HG03103 (cell line): Measurements from ENCODE around the gene CCNA2.
A peak's percentile ranks its signal among the peaks of the same experiment; 100 is the strongest.

Experiments used
- ATAC-seq: cut with Tn5 transposase; IDR thresholded peaks from one replicate; pipeline ENCODE4 v1.9.1; 2021; ENCODE audit warnings: low read depth; ENCODE audit not compliant: unreplicated experiment

The CCNA2 gene

DNA sequence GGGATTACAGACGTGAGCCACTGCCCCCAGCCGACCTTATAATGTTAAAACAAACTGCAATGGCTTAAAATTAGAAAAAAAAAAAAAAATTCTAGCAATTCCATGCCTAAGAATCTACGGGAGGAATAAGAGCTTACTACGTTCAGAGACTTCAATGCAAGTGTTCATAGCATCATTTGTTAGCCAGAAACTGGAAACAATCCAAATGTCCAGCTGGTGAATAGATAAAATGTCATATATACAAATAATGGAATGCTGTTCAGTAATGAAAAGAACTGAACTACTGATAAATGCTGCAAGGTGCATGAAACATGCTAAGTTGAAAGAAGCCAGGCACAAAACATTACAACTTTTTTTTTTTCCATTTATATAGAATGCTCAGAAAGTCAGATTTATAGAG lies 17.3 kb downstream of the CCNA2 start:
- no peak for ATAC-seq

DNA sequence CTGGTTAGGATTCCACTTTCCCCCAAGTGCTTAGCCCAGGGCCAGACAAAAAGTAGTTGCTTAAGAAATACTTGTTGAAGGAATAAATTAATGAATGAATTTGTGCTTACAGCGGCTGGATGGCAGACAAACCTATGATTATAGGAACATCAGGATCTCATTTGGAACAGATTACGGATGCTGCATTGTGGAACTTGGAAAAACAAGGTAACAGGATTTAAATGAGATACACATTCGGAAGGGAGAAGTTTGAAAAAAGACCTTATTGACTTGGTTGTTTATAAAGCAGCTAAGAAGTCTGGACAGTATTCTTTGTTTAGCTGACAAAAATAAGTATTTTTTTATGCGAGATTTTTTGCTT lies 22.0 kb downstream of the CCNA2 start:
- no peak for ATAC-seq

DNA sequence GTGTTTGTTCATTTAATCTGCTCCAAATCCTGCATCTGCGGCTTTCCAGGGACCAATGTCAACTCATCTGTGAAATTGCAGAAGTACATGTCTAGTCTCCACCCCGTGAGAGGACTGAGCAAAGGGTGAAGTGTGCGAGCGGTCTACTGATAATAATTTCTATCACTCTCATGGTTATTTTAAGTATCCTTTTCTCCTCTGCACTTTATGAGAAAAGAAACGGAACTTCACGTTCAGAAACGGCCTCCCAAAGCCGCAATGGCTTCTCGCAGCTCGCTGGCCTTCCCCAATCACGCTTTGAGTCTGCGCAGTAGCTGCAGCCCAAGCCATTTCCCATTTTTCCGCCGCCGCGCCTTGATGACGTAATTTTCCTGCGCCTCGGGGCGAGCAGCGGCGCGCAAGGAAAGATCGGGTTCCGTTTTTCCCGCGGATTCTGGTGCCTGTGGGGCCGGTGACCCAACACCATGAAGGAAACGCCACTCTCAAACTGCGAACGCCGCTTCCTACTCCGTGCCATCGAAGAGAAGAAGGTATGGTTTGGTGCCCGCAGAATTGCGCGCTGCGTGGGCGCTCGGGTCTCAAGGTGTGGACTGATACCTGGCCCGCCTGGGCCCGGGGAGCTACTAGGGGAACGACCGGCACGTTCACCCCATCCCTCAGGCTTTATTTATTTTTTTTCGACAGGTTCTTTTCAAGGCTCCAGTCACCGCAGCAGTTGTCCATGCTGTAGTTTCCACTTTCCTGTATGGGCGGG lies 22.5 kb downstream of the CCNA2 start, which contains the start of gene EXOSC9:
Gene EXOSC9, plus strand, starts transcription at position 363 of the 754 bp plus-strand sequence. Its CDS starts 102 bp downstream, at position 465.
- ATAC-seq = peak; percentile 81

DNA sequence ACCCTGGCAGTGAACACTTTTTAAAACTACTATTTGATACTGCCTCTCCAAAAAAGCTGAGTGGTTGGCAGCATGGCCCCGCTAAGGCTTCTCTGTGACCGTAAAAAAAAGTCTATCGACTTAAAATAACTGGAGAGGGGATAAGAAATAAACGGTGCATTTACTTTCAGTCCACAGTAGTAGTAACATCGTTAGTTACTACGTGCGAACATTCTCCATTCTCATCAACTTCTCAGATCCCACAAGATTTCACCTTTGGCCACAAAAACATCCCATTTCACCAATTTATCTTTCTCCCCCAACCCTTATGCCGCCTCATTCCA lies 23.1 kb downstream of the CCNA2 start:
- peak; percentile 16 for ATAC-seq

DNA sequence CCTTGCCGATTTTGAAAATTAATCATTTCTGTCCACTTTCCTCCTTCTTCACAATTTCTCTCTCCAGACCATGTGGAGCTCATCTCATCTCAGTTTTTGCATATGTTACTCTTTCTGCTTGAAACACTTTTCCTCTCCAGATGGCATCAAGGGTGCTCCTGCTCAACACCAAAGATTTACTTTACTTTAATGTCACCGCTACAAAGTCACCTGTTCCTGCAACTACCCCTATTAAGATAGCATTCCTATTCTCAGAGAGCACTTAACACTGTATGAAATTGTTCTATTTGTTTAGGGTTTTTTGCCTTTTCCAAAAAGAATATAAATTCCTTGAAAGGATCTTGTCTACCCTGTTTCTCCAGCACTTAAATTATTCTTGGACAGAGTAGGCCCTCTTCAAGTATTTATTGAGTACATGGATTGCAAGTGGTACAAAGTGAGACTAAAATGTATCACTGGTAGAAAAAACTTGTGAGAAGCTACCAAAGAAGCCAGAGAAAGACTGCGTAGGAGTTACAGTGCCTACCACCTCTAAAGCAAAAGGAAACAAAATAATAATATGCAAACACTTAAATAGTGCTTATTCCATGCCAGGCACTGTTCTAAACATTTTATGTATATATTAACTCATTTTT lies 23.7 kb downstream of the CCNA2 start:
- no peak for ATAC-seq

DNA sequence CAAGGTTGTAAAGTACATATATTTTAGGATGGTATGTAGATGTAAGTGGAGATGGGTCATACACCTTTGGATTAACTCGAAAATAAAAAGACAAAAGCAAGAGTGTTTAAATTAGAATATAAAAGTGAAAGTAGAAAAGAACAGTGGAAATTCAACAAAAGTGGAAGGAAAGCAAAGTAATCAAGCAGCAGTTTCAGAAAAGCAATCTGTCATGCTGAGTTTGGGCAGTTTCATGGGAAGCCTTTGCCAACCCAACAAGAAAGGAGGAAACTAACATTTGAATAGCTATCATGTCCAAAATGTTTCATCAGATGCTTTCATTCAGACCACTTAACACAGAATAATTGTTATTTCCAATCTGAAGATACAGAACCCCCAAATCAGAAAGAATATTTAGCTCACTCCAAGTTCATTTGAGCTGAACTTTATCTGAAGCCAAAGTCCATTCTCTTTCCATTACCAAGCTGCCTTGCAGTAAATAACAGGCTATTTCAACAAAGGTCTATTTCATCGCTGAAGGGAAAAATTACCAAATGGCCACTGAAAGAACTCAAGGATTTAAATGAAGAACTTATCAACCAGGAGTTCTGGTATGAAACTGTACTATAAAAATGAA lies 24.4 kb downstream of the CCNA2 start:
- ATAC-seq = no peak

DNA sequence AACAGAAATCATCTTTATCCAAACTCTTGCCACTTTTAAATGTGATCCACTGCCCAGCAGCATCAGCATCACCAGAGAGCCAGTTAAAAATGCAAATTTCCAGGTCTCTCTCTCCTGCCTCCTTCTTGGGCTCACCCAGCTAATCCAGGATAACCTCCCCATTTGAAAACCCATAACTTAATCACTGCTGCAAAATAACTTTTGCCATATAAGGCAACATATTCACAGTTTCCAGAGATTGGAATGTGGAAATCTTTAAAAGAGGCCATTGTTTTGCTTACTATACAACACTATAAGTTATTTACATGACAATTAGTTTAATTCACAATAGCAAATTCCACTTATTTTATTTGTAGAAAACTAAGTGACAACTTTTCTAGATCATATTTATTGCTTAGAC lies 27.4 kb downstream of the CCNA2 start:
- ATAC-seq = no peak

DNA sequence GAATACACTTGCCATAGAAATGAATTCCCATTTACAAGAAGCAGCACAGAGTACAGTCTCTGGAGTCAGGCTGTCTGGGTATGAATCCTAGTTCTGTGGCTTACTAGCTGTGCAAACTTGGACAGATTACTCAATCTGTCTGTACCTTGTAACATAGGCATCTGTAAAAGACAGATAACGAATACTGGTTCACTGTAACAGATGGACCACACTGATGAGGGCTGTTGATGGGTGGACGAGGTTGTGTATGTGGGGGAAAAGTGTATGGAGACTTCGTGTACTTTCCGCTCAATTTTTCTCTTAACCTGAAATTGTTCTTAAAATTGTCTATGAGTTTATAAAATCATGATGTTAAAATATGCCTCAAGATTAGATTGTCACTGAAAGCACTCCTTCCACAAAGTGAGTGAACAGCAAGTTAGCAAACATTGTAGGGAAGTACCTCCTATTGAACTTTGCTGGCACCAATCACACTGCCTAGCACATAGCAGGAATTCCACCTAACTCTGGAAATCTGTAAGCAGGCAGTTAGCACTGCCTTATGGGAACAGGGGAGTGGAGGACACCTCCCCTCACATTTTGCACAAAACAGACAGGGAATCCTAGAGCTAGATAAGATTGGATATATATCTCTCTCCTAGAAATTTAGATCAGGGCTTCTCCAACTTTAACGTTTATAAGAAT lies 29.0 kb downstream of the CCNA2 start:
- ATAC-seq = no peak

DNA sequence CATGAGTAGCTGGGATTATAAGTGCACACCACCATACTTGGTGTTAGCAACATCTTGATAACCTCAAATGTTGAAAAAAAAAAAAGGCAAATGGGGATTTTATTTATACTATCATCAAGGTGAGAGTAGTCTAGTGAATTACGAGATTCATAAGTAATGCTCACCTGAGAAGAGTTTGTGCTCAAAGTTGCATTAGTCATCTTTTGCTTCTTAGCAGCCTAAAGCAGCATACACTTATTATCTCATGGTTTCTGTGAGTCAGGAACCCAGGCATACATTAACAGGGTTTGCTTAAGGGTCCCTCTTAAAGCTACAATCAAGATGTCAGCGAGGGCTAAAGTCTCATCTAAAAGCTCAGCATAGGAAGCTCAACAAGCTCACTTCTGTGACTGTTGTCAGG lies 30.7 kb downstream of the CCNA2 start:
- no peak for ATAC-seq

DNA sequence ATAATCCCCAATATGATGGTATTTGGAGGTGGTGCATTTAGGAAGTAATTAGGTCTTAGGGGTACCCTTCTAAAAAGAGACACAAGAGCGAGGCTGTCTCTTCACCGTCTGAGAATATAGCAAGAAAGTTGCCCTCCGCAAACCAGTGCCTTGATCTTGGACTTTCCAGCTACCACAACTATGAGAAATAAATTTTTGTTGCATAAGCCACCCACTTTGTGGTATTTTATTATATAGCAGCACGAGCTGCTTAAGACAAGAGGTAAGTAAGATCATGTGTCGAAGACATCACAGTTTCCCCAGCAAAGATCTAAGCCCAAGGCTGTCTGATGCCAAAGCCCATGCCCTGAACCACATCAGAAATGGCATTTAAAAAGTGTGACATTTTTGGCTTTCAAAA lies 32.2 kb downstream of the CCNA2 start:
- no peak for ATAC-seq

DNA sequence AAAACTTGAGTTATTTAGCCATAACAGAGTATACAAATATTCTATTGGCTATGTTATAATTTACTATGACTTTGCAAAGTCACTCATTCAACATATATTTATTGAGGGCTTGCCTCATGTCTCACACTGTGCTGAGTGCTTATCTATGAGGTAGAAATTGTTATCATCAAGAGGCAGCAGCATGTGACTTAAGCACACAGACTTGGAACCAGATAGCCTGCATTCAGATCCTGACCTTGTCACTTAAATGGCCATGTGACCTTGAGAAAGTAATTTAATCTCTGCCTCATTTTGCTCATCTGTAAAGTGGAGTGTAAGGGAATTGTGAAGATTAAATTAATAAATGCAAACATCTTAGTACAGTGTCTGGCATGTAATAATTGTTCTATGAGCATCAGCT lies 32.7 kb downstream of the CCNA2 start:
- no peak for ATAC-seq

DNA sequence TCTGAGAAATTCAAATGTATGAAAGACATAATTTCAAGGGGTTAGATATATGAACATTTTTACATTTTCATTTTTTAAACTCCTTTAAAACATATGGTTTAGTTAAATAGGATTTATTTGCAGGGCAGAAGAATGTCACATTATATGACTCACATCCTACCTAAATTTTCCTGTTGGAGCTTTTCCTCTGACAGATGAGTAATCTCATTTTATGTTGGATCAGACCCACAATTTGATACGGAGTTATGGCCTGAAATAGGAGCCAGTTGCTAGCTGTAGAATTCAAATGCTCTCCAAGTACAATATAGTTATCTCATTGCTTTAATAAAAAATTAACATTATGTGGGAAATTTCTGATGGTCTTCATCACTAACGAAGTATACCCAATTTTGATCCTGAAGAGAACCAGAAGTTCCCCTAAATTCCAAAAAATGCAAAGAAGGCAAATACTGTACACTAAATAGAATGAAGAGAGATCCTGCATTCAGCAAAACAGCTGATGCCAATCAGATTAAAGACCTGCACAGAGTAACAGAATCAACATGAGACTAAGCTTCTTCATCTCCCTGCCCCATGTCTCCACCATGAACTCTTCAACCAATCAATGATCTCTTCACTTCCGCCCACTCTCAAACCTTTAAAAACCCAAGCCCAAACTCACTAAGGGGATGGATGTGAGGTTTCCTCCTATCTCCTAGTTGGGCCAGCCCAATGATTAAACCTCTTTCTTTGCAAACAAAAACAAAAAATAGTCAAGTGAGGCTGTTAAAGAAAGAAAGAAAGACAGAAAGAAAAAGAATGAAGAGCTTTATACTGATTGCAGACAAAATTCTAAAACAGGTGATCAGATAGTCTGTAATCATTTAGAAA lies 33.5 kb downstream of the CCNA2 start:
- no peak for ATAC-seq

DNA sequence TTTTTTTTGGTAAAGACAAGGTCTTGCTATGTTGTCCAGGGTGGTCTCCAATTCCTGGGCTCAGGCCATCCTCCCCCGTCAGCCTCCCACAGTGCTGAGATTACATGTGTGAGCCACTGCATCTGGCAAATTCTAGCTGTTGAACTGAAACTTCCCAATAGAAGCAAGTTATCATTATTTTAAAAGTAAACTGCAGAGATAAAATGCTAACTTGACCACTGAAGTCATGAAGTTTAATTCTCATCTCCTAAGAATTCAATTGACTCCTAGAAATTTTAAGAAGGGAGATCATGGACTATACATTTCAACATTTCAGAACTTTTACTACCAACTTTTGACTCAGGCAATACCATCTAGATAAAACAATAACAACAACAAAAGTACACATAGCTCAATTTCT lies 34.2 kb downstream of the CCNA2 start:
- ATAC-seq = no peak

DNA sequence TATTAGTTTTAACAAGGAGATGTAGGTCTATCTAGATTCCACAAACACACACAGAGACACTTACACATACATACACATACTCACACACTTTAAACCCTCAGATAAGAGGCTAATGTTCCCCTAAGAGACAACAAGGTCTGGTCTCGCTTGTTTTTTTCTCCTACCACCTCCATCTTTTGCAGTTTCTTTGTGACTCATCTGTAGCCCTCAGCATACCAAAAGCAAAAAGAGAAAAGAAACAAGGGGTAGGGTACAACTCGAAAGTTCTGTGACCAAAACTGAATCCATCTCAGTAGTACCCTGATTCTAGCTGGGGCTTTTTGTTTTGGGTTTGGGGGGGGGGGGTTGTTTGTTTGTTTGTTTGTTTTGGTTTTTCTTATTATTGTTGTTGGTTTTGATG lies 34.8 kb downstream of the CCNA2 start:
- peak; percentile 85 for ATAC-seq

DNA sequence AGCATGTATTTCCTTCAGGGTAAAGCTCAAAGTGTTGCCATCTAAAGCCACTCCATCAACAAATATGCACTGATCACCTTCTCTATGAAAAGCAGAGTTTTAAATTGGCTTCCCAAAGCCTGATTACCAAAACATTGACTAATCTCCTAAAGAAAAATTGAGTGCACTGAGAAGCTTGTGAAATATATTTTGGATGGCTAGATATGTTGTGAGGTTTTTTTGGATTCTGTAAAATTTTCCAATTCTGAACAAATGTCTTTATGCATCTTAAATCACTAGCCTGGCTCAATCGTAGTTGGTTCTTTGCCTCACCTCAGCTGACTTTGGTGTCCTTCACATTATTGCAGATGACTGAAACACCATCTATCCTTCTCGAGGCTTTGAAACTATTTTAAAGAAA lies 37.5 kb downstream of the CCNA2 start:
- ATAC-seq = no peak

DNA sequence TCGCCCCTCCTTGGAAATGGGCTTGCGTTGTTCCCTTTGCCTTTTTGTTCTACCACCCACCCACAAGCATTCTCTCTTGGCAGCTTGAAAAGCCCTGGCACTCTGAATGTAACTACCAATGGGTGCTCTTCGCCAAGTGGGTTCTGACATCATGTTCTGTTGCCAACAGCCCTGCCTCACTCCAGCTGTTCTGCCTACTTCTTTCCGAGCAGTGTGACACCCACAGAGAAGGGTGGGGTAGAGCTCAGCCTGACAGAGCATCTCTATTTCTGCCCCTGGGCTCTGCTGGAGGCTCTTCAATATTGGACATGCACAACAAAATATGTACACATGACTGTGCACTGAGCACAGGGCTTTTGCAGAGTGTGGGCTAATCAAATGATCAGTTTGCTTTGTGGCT lies 38.2 kb downstream of the CCNA2 start:
- ATAC-seq = no peak

DNA sequence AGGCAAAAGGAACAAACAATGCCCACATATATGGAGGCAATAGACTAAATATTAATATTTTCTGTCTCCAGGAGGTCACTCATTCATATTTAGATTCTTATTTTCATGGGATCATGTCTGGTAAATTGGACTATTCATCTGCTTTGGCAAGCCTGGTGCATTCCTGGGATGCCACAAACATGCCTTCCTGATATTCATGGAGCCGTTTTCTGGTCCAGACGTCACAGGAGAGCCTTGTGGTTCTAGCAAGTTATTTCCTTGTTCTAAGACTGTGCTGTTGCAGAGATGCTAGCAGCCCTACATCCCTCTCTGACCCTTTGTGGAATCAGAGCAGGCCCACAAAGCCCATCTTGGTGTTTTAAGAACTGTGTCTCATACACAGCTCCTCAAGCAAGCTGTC lies 38.7 kb downstream of the CCNA2 start:
- ATAC-seq = no peak

DNA sequence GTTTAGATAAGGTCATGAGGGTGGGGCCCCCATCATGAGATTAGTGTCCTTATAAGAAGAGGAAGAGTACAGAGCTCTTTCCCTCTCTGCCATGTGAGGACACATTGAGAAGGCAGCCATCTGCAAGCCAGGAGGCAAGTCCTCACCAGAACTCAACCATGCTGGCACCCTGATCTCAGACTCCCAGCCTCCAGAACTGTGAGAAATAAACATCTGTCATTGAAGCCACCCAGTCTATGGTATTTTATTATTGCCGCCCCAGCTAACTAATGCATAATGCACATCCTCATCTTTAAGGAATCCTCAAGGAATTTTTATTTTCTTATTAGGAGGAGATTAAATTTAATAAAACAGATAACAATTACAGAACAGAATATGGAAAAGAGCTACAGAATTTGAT lies 39.3 kb downstream of the CCNA2 start:
- ATAC-seq = no peak

DNA sequence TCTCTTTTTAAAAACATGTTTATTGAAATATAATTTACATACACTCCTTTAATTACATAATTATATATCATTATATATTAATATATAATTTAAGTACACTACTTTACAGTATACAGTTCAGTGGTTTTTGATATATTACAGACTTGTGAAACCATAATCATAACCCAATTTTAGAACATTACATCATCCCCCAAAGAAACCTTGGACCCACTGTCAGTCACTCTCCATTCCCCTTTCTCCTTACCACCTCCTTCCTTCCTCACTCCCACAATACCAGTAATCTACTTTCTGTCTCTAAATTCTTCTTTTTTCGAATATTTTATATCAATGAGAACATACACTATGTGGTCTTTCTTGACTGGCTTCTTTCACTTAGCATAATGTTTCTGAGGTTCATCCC lies 40.5 kb downstream of the CCNA2 start:
- ATAC-seq = no peak

DNA sequence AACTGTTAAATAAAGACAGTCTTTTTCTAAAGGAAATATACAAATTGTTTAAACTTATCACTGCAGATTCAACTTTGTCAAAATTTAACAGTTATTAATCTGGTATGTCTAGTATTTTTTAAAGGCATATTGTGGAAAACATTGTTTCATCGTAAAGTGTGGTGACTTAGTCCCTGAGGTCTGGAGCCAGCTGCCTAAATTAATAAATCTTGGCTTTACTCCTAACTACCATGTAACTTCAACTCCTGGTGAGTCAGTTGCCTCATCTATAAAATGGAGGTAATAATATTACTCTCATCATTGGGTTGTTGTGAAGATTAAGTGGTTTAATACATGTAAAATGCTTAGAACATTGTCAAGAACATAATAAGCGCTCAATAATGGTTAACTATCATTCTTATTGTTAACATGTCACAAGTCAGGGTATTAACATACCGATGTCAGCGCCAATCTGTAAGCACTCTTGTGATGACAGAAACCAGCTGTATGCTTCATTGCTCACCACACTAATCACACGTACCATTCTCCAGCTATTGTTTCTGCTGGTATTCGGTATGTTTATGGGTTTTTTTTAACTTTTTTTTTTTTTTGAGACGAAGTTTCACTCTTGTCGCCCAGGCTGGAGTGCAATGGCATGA lies 44.6 kb downstream of the CCNA2 start:
- ATAC-seq = no peak
